GM19467 (cell line): ENCODE results near the gene KCNJ10.

Experiments
- ATAC-seq: cut with Tn5 transposase; IDR thresholded peaks from one replicate; pipeline ENCODE4 v1.9.1; 2021; ENCODE audit warnings: mild to moderate bottlenecking, moderate library complexity; ENCODE audit not compliant: unreplicated experiment

KCNJ10 gene

GRCh38 chr1:160099716-160100375 lies 29.9 kb upstream of the KCNJ10 start:
- no peak for ATAC-seq

GRCh38 chr1:160098852-160099561 lies 29.0 kb upstream of the KCNJ10 start:
- peak; percentile 65 for ATAC-seq

GRCh38 chr1:160097911-160098851 lies 28.2 kb upstream of the KCNJ10 start, which contains the start of gene IGSF8:
IGSF8 (minus strand) TSS chr1:160098619; CDS start chr1:160098472, 147 bp downstream.
- ATAC-seq, result peak; percentile 54

- ATAC-seq, result no peak
Measured at GRCh38 chr1:160097151-160097910, 27.4 kb upstream of the KCNJ10 start.

GRCh38 chr1:160096274-160097116 lies 26.5 kb upstream of the KCNJ10 start:
- no peak for ATAC-seq

GRCh38 chr1:160095382-160096105 lies 25.6 kb upstream of the KCNJ10 start:
- no peak for ATAC-seq

GRCh38 chr1:160094806-160095205 lies 24.8 kb upstream of the KCNJ10 start:
- no peak for ATAC-seq

GRCh38 chr1:160094291-160094625 lies 24.3 kb upstream of the KCNJ10 start:
- ATAC-seq, result no peak

- no peak for ATAC-seq
Measured at GRCh38 chr1:160093624-160094290, 23.8 kb upstream of the KCNJ10 start.

GRCh38 chr1:160093069-160093395 lies 23.1 kb upstream of the KCNJ10 start:
- ATAC-seq, result no peak

- ATAC-seq, result no peak
Measured at GRCh38 chr1:160092366-160093068, 22.6 kb upstream of the KCNJ10 start.

- ATAC-seq, result no peak
Measured at GRCh38 chr1:160091666-160092223, 21.8 kb upstream of the KCNJ10 start.

- no peak for ATAC-seq
Measured at GRCh38 chr1:160090760-160091159, 20.8 kb upstream of the KCNJ10 start.

- ATAC-seq, result no peak
Measured at GRCh38 chr1:160089883-160090282, 19.9 kb upstream of the KCNJ10 start.

GRCh38 chr1:160087118-160087662 lies 17.2 kb upstream of the KCNJ10 start:
- no peak for ATAC-seq

- ATAC-seq, result no peak
Measured at GRCh38 chr1:160086456-160086892, 16.5 kb upstream of the KCNJ10 start.

GRCh38 chr1:160085686-160086455 lies 15.9 kb upstream of the KCNJ10 start:
- ATAC-seq, result no peak
